ENCODE results near the gene VWA8.
"Not testable (repeated sequence)": the region's sequence is repeated elsewhere in the genome, so short reads cannot be mapped to it uniquely, and the experiment has no call there.

The VWA8 gene

GRCh38 chr13:41969072-41969471 lies 8.2 kb upstream of the VWA8 start:
- no peak for DNase-seq (ENCODE audit: low read depth in 1 of 2, low spot score in 1 of 2)

- no peak for DNase-seq (ENCODE audit: low read depth in 1 of 2, low spot score in 1 of 2)
Measured at GRCh38 chr13:41966671-41967070, 5.8 kb upstream of the VWA8 start.

- no peak for DNase-seq (ENCODE audit: low read depth in 1 of 2, low spot score in 1 of 2)
Measured at GRCh38 chr13:41962994-41963393, 2.1 kb upstream of the VWA8 start.

- DNase-seq (ENCODE audit: low read depth in 1 of 2, low spot score in 1 of 2) = no peak
Measured at GRCh38 chr13:41961466-41961760, 504 bp upstream of the VWA8 start.

- no peak for DNase-seq (ENCODE audit: low read depth in 1 of 2, low spot score in 1 of 2)
Measured at GRCh38 chr13:41960211-41960636, 685 bp downstream of the VWA8 start.

- no peak for DNase-seq (ENCODE audit: low read depth in 1 of 2, low spot score in 1 of 2)
Measured at GRCh38 chr13:41956272-41956671, 4.6 kb downstream of the VWA8 start.

GRCh38 chr13:41955605-41956004 lies 5.3 kb downstream of the VWA8 start:
- DNase-seq (ENCODE audit: low read depth in 1 of 2, low spot score in 1 of 2) = no peak

- DNase-seq (ENCODE audit: low read depth in 1 of 2, low spot score in 1 of 2) = no peak
Measured at GRCh38 chr13:41954226-41954625, 6.7 kb downstream of the VWA8 start.

GRCh38 chr13:41952749-41953148 lies 8.2 kb downstream of the VWA8 start:
- DNase-seq (ENCODE audit: low read depth in 1 of 2, low spot score in 1 of 2) = no peak

GRCh38 chr13:41949104-41949503 lies 11.8 kb downstream of the VWA8 start:
- DNase-seq (ENCODE audit: low read depth in 1 of 2, low spot score in 1 of 2) = not testable (repeated sequence)

- DNase-seq (ENCODE audit: low read depth in 1 of 2, low spot score in 1 of 2) = no peak
Measured at GRCh38 chr13:41945926-41946325, 15.0 kb downstream of the VWA8 start.

GRCh38 chr13:41944635-41945397 lies 16.1 kb downstream of the VWA8 start:
- no peak for DNase-seq (ENCODE audit: low read depth in 1 of 2, low spot score in 1 of 2)

GRCh38 chr13:41944229-41944628 lies 16.7 kb downstream of the VWA8 start:
- no peak for DNase-seq (ENCODE audit: low read depth in 1 of 2, low spot score in 1 of 2)

- DNase-seq (ENCODE audit: low read depth in 1 of 2, low spot score in 1 of 2) = no peak
Measured at GRCh38 chr13:41942462-41943094, 18.3 kb downstream of the VWA8 start.

GRCh38 chr13:41941174-41941573 lies 19.7 kb downstream of the VWA8 start:
- DNase-seq (ENCODE audit: low read depth in 1 of 2, low spot score in 1 of 2) = no peak

- DNase-seq (ENCODE audit: low read depth in 1 of 2, low spot score in 1 of 2) = no peak
Measured at GRCh38 chr13:41939398-41939797, 21.5 kb downstream of the VWA8 start.

GRCh38 chr13:41938918-41939317 lies 22.0 kb downstream of the VWA8 start:
- DNase-seq (ENCODE audit: low read depth in 1 of 2, low spot score in 1 of 2) = no peak

- DNase-seq (ENCODE audit: low read depth in 1 of 2, low spot score in 1 of 2) = no peak
Measured at GRCh38 chr13:41937388-41937787, 23.5 kb downstream of the VWA8 start.

GRCh38 chr13:41935501-41935900 lies 25.4 kb downstream of the VWA8 start:
- no peak for DNase-seq (ENCODE audit: low read depth in 1 of 2, low spot score in 1 of 2)

- DNase-seq (ENCODE audit: low read depth in 1 of 2, low spot score in 1 of 2) = no peak
Measured at GRCh38 chr13:41934994-41935393, 25.9 kb downstream of the VWA8 start.

- no peak for DNase-seq (ENCODE audit: low read depth in 1 of 2, low spot score in 1 of 2)
Measured at GRCh38 chr13:41934120-41934519, 26.8 kb downstream of the VWA8 start.

GRCh38 chr13:41931337-41931736 lies 29.6 kb downstream of the VWA8 start:
- DNase-seq (ENCODE audit: low read depth in 1 of 2, low spot score in 1 of 2) = no peak

- DNase-seq (ENCODE audit: low read depth in 1 of 2, low spot score in 1 of 2) = no peak
Measured at GRCh38 chr13:41930154-41930553, 30.8 kb downstream of the VWA8 start.
